B cell (primary cell): ENCODE measurements around the gene ACTN2.

Experiments
- EZH2 ChIP-seq: IDR thresholded peaks from 2 replicates; pipeline ENCODE4 v1.6.1; 2012; ENCODE audit warnings: borderline replicate concordance, low read depth, mild to moderate bottlenecking, moderate library complexity, low read length; ENCODE audit not compliant: insufficient read depth, poor library complexity, severe bottlenecking
- TF ChIP-seq, protein P1 (sequence below): fragments of 200-600 bp; IDR thresholded peaks from one replicate; pipeline ENCODE4 v1.8.0; 2022; ENCODE audit warnings: antibody characterized with exemption, mild to moderate bottlenecking

DNA sequence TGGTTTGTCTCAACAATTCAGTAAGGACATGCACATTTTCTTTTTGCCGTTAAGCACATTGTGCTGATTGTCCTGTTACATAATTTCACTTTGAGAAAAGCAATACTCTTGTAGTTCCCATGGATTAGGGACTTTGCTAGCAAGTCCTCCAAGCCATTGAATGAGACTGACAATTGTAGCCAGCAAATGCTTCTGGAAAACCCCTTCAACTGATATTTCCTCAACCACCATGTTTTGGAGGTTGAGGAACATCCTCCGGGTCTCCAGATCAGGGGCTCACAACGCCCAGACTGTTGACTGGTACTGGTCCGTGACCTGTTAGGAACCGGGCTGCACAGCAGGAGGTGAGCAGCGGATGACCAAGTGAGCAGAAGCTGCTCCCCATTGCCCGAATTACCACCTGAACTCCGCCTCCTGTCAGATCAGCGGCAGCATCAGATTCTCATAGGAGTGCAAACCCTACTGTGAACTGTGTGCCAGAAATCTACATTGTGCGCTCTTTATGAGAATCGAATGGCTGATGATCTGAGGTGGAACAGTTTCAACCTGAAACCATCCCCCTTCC is 24.1 kb downstream of the ACTN2 start:
- TF ChIP-seq, protein P1, sequence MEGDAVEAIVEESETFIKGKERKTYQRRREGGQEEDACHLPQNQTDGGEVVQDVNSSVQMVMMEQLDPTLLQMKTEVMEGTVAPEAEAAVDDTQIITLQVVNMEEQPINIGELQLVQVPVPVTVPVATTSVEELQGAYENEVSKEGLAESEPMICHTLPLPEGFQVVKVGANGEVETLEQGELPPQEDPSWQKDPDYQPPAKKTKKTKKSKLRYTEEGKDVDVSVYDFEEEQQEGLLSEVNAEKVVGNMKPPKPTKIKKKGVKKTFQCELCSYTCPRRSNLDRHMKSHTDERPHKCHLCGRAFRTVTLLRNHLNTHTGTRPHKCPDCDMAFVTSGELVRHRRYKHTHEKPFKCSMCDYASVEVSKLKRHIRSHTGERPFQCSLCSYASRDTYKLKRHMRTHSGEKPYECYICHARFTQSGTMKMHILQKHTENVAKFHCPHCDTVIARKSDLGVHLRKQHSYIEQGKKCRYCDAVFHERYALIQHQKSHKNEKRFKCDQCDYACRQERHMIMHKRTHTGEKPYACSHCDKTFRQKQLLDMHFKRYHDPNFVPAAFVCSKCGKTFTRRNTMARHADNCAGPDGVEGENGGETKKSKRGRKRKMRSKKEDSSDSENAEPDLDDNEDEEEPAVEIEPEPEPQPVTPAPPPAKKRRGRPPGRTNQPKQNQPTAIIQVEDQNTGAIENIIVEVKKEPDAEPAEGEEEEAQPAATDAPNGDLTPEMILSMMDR: no peak
- no peak for TF ChIP-seq EZH2
